OCI-LY7 (cell line): Measurements from ENCODE around the gene MARK2. TPM values are rescaled to one million over a fixed set of nuclear protein-coding genes. Genes with fewer than 3 reads are reported as not detected.

Source experiments
- BruUV-seq: library from RNA; stranded (reverse); fragments of 400-500 nt; replicated peaks from 2 replicates; lab custom pipeline; 2021; lab: Mats Ljungman, UMichigan
- CTCF ChIA-PET: fragments of 300-600 bp; sonication (Branson Sonifier 250); formaldehyde crosslinking; loops from one replicate; lab custom pipeline; 2022; ENCODE audit warnings: antibody characterized with exemption; ENCODE audit not compliant: unreplicated experiment; lab: Charles Lee
- POLR2A ChIA-PET: fragments of 300-600 bp; sonication (Branson Sonifier 250); formaldehyde crosslinking; loops from one replicate; lab custom pipeline; 2022; ENCODE audit warnings: antibody characterized with exemption; lab: Charles Lee
- DNase-seq: peaks from one replicate; pipeline ENCODE4 v3.0.0-alpha.2; 2015; ENCODE audit warnings: low spot score
- H2AFZ ChIP-seq: fragments of 200-600 bp; sonication (generic), shearing (Covaris generic); 2 replicates; pipeline ENCODE4 v1.6.1; 2014; ENCODE audit warnings: mild to moderate bottlenecking, antibody characterized with exemption, low read length, moderate library complexity
- H3K27ac ChIP-seq: fragments of 200-600 bp; sonication (generic); 2 replicates; pipeline ENCODE4 v1.5.1; 2014; ENCODE audit warnings: mixed run types, low read depth, mild to moderate bottlenecking, moderate library complexity, low read length, inconsistent platforms; ENCODE audit not compliant: poor library complexity, severe bottlenecking
- H3K36me3 ChIP-seq: fragments of 200-600 bp; sonication (generic); 2 replicates; pipeline ENCODE4 v1.6.1; 2014; ENCODE audit warnings: mild to moderate bottlenecking, antibody characterized with exemption, low read length, moderate library complexity, mixed read lengths; ENCODE audit not compliant: insufficient read depth
- H3K4me1 ChIP-seq: fragments of 200-600 bp; sonication (generic); 2 replicates; pipeline ENCODE4 v1.5.1; 2014; ENCODE audit warnings: mild to moderate bottlenecking, low read length; ENCODE audit not compliant: insufficient read depth, poor library complexity, severe bottlenecking
- H3K4me2 ChIP-seq: fragments of 200-600 bp; sonication (generic); 2 replicates; pipeline ENCODE4 v1.6.1; 2014; ENCODE audit warnings: mild to moderate bottlenecking, low read length
- H3K4me3 ChIP-seq: fragments of 200-600 bp; sonication (generic); 2 replicates; pipeline ENCODE4 v1.5.1; 2014; ENCODE audit warnings: mild to moderate bottlenecking, low read depth, low read length; ENCODE audit not compliant: poor library complexity, severe bottlenecking
- H3K79me2 ChIP-seq: fragments of 200-600 bp; sonication (generic); 2 replicates; pipeline ENCODE4 v1.6.1; 2016; ENCODE audit warnings: low read depth, mild to moderate bottlenecking, low read length, moderate library complexity, mixed read lengths; ENCODE audit not compliant: insufficient read depth
- H3K9me2 ChIP-seq: fragments of 200-600 bp; sonication (generic); 2 replicates; pipeline ENCODE4 v1.6.1; 2016; ENCODE audit warnings: mild to moderate bottlenecking, low read length, mixed read lengths; ENCODE audit not compliant: insufficient read depth
- H3K9me3 ChIP-seq: fragments of 200-600 bp; sonication (generic); 2 replicates; pipeline ENCODE4 v1.6.1; 2014; ENCODE audit warnings: mild to moderate bottlenecking, mixed run types, low read length, mixed read lengths
- H4K20me1 ChIP-seq: fragments of 200-600 bp; sonication (generic); 2 replicates; pipeline ENCODE4 v1.6.1; 2014; ENCODE audit warnings: mild to moderate bottlenecking, antibody characterized with exemption, low read length, moderate library complexity, mixed read lengths; ENCODE audit not compliant: insufficient read depth
- CTCF ChIP-seq: fragments of 200-600 bp; sonication (generic); conservative IDR thresholded peaks from 2 replicates; pipeline ENCODE4 v1.5.1; 2014; ENCODE audit warnings: mild to moderate bottlenecking, antibody characterized with exemption, low read length, moderate library complexity, mixed read lengths
- EZH2phosphoT487 ChIP-seq: fragments of 200-600 bp; sonication (generic); IDR thresholded peaks from 2 replicates; pipeline ENCODE4 v1.6.1; 2018; ENCODE audit warnings: low read depth, borderline replicate concordance, mild to moderate bottlenecking, mixed run types, antibody characterized with exemption, low read length, moderate library complexity, mixed read lengths
- intact Hi-C: fragments of 100-400 bp; cut with micrococcal nuclease; formaldehyde crosslinking; loops from one replicate; pipeline ENCODE4 v1.10.0; 2022; ENCODE audit not compliant: unreplicated experiment
- total RNA-seq, 2 experiments: library from RNA; depleted of rRNA in 1 of 2; stranded (reverse); fragments of >200 nt in 1 of 2; shearing (Covaris generic) in 1 of 2; gene quantifications; 2 replicates each; pipeline ENCODE4 v1.2.3, GENCODE V29; 2014 to 2022

MARK2 gene
- total RNA-seq, 2 experiments from 2014 or later = 22.7 to 45.4 TPM

- ChIA-PET CTCF (no interaction called here), POLR2A (interaction anchor here (1.5 kb wide), 1 partner anchor 25 kb away, joined by 7 read pairs; no protein-coding TSS in a partner anchor)
- Histone ChIP-seq H3K4me3 (peak within 1 kb of the TSS; percentile 83), H3K27ac (peak within 1 kb of the TSS; percentile 58), H3K79me2 (peaks cover 36% of the 10 kb centered on the region), H3K9me2 (no peaks in the 10 kb centered on the region), H3K4me2 (peak within 1 kb of the TSS; percentile 86), H2AFZ (peak within 1 kb of the TSS; percentile 89), H3K36me3 (peaks cover 36% of the 10 kb centered on the region), H4K20me1 (peaks cover 12% of the 10 kb centered on the region), H3K9me3 (no peaks in the 10 kb centered on the region), H3K4me1 (peaks cover 18% of the 10 kb centered on the region)
- peak; percentile 84 for DNase-seq
- intact Hi-C loops = loop anchor here (5.0 kb wide), 2 partner anchors 46 to 141 kb away; partner anchors contain the start of genes ATL3 and ZFTA
- BruUV-seq = no TSS peak
- TF ChIP-seq CTCF (no peak), EZH2phosphoT487 (no peak)
Measured at GRCh38 chr11:63813035-63813562, 25.8 kb upstream of the MARK2 start, which contains the start of gene SPINDOC. Gene SPINDOC, plus strand, starts transcription at chr11:63813456. Its CDS starts 231 bp downstream, at chr11:63813687.

- Histone ChIP-seq H3K9me3 (no peaks in the 10 kb centered on the region), H3K4me1 (peaks cover 18% of the 10 kb centered on the region), H2AFZ (no peak overlapping the region; the same call in 1 of the 2 replicates), H3K9me2 (no peaks in the 10 kb centered on the region), H3K27ac (peak overlapping the region; percentile 58), H3K36me3 (peaks cover 43% of the 10 kb centered on the region), H4K20me1 (peaks cover 12% of the 10 kb centered on the region), H3K4me3 (peak overlapping the region; percentile 83), H3K4me2 (peak overlapping the region; percentile 86), H3K79me2 (peaks cover 36% of the 10 kb centered on the region)
- intact Hi-C loops = loop anchor here (5.0 kb wide), 2 partner anchors 46 to 141 kb away; partner anchors contain the start of genes ATL3 and ZFTA
- POLR2A ChIA-PET = interaction anchor here (1.0 to 1.5 kb wide), 2 partner anchors 19 to 24 kb away, joined by 3 to 7 read pairs; no protein-coding TSS in a partner anchor
- peak; percentile 68 for DNase-seq
- TF ChIP-seq CTCF (no peak; the same call in 1 of the 2 replicates), EZH2phosphoT487 (no peak)
- CTCF ChIA-PET = no interaction called here
- BruUV-seq = no TSS peak
Measured at GRCh38 chr11:63813563-63814382, 25.1 kb upstream of the MARK2 start.
